HG03565 (cell line): ENCODE data around the gene RPL37A.

Source experiments
- ATAC-seq: cut with Tn5 transposase; IDR thresholded peaks from one replicate; pipeline ENCODE4 v1.9.1; 2021; ENCODE audit warnings: mild to moderate bottlenecking, moderate library complexity; ENCODE audit not compliant: unreplicated experiment

RPL37A gene

GRCh38 chr2:216546241-216546640, 47.6 kb downstream of the RPL37A start:
- no peak for ATAC-seq

- no peak for ATAC-seq
Observed at GRCh38 chr2:216546641-216547403, 48.2 kb downstream of the RPL37A start.

GRCh38 chr2:216548901-216549331, 50.3 kb downstream of the RPL37A start:
- ATAC-seq, result no peak

- ATAC-seq, result no peak
Observed at GRCh38 chr2:216549926-216550690, 51.5 kb downstream of the RPL37A start.

GRCh38 chr2:216551234-216552068, 52.8 kb downstream of the RPL37A start:
- no peak for ATAC-seq

- ATAC-seq, result no peak
Observed at GRCh38 chr2:216553093-216553478, 54.4 kb downstream of the RPL37A start.
